ENCODE measurements around the gene CORO7.
A peak's percentile ranks its signal among the peaks of the same experiment; 100 is the strongest.

Gene CORO7

GRCh38 chr16:4460936-4461249 is 44.5 kb upstream of the CORO7 start:
- no peak overlapping the region for H3K4me3 ChIP-seq (replicated peaks; ENCODE audit: insufficient read depth, low read length)

GRCh38 chr16:4455951-4456350 is 39.6 kb upstream of the CORO7 start:
- Histone ChIP-seq H3K27ac (replicated peaks) (no peak overlapping the region), H3K4me3 (replicated peaks; ENCODE audit: insufficient read depth, low read length) (no peak overlapping the region), H3K27me3 (ENCODE audit: insufficient read depth, poor library complexity, severe bottlenecking) (no peaks in the 10 kb centered on the region)
- no peak for DNase-seq (ENCODE audit: low read depth in 1 of 2, low spot score in 1 of 2)
- no peak for TF ChIP-seq POLR2AphosphoS5 (IDR thresholded peaks at IDR 0.05; ENCODE audit: low read depth)
- TF ChIP-seq, protein P1, sequence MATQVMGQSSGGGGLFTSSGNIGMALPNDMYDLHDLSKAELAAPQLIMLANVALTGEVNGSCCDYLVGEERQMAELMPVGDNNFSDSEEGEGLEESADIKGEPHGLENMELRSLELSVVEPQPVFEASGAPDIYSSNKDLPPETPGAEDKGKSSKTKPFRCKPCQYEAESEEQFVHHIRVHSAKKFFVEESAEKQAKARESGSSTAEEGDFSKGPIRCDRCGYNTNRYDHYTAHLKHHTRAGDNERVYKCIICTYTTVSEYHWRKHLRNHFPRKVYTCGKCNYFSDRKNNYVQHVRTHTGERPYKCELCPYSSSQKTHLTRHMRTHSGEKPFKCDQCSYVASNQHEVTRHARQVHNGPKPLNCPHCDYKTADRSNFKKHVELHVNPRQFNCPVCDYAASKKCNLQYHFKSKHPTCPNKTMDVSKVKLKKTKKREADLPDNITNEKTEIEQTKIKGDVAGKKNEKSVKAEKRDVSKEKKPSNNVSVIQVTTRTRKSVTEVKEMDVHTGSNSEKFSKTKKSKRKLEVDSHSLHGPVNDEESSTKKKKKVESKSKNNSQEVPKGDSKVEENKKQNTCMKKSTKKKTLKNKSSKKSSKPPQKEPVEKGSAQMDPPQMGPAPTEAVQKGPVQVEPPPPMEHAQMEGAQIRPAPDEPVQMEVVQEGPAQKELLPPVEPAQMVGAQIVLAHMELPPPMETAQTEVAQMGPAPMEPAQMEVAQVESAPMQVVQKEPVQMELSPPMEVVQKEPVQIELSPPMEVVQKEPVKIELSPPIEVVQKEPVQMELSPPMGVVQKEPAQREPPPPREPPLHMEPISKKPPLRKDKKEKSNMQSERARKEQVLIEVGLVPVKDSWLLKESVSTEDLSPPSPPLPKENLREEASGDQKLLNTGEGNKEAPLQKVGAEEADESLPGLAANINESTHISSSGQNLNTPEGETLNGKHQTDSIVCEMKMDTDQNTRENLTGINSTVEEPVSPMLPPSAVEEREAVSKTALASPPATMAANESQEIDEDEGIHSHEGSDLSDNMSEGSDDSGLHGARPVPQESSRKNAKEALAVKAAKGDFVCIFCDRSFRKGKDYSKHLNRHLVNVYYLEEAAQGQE (IDR thresholded peaks at IDR 0.05; ENCODE audit: insufficient replicate concordance, low read depth): no peak
- no peak for TF ChIP-seq GABPA (IDR thresholded peaks at IDR 0.05; ENCODE audit: low read depth)
- TF ChIP-seq CTCF (IDR thresholded peaks at IDR 0.05; ENCODE audit: insufficient read depth, low read length): no peak
- TF ChIP-seq SPI1 (IDR thresholded peaks at IDR 0.05; ENCODE audit: borderline replicate concordance, low read depth): no peak

More at GRCh38 chr16:4460936-4461249, 44.5 kb upstream of the CORO7 start:
- Histone ChIP-seq H3K27ac (replicated peaks) (no peak overlapping the region), H3K27me3 (ENCODE audit: insufficient read depth, poor library complexity, severe bottlenecking) (no peaks in the 10 kb centered on the region)
- TF ChIP-seq SPI1 (IDR thresholded peaks at IDR 0.05; ENCODE audit: borderline replicate concordance, low read depth): no peak
- TF ChIP-seq CTCF (IDR thresholded peaks at IDR 0.05; ENCODE audit: insufficient read depth, low read length): no peak
- no peak for TF ChIP-seq GABPA (IDR thresholded peaks at IDR 0.05; ENCODE audit: low read depth)
- no peak for TF ChIP-seq POLR2AphosphoS5 (IDR thresholded peaks at IDR 0.05; ENCODE audit: low read depth)
- TF ChIP-seq, protein P1 (IDR thresholded peaks at IDR 0.05; ENCODE audit: insufficient replicate concordance, low read depth): no peak
- DNase-seq (ENCODE audit: low read depth in 1 of 2, low spot score in 1 of 2): no peak

DNA sequence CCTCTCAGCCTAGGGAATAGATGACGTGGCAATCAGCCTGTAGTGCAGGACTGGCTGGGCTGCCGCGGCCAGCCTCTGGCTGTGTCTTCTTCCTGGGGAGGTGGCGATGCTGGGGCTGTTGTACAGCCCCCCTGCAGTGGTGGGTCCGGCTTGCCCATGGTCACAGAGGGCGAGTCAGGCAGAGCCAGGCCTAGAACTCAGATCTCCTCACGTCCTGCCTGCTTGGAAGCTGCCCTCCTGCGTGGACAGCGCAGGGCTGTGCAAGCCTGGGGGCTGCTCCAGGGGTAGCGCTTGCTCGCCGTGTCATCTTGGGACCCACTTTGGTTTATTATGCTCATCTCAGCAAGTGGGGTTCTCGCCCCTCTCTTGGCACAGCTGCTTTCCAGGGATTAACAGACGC is 38.7 kb upstream of the CORO7 start:
- H3K4me3 ChIP-seq (replicated peaks; ENCODE audit: insufficient read depth, low read length): no peak overlapping the region
- H3K27ac ChIP-seq (replicated peaks): no peak overlapping the region
- no peaks in the 10 kb centered on the region for H3K27me3 ChIP-seq (ENCODE audit: insufficient read depth, poor library complexity, severe bottlenecking)
- TF ChIP-seq SPI1 (IDR thresholded peaks at IDR 0.05; ENCODE audit: borderline replicate concordance, low read depth) (no peak), CTCF (IDR thresholded peaks at IDR 0.05; ENCODE audit: insufficient read depth, low read length) (no peak), POLR2AphosphoS5 (IDR thresholded peaks at IDR 0.05; ENCODE audit: low read depth) (no peak)
- no peak for DNase-seq (ENCODE audit: low read depth in 1 of 2, low spot score in 1 of 2)

DNA sequence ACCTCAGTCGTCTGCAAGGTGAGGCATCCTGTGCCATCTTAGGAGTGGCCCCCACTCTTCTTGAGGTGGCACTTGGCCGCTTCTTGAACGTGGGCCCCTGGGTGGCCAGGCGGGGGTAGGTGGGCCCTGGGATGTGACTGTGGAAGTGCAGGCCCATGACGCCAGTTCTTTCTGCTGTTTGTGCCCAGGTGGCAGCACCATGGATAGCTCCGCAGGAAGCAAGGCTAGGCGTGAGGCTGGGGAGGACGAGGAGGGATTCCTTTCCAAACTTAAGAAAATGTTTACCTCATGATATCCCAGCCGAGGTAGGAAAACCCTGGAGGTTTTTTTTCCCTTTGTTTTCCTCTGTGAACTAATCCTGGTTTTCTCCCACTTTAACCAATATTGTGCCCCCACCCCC is 38.2 kb upstream of the CORO7 start:
- DNase-seq (ENCODE audit: low read depth in 1 of 2, low spot score in 1 of 2): no peak
- TF ChIP-seq POLR2AphosphoS5 (IDR thresholded peaks at IDR 0.05; ENCODE audit: low read depth) (no peak), GABPA (IDR thresholded peaks at IDR 0.05; ENCODE audit: low read depth) (no peak), SPI1 (IDR thresholded peaks at IDR 0.05; ENCODE audit: borderline replicate concordance, low read depth) (no peak)
- TF ChIP-seq, protein P1 (IDR thresholded peaks at IDR 0.05; ENCODE audit: insufficient replicate concordance, low read depth): peak; percentile 91

More for the DNA sequence above, 38.2 kb upstream of the CORO7 start:
- Histone ChIP-seq H3K4me3 (replicated peaks; ENCODE audit: insufficient read depth, low read length) (no peak overlapping the region), H3K27ac (replicated peaks) (no peak overlapping the region), H3K27me3 (ENCODE audit: insufficient read depth, poor library complexity, severe bottlenecking) (no peaks in the 10 kb centered on the region)

Measured in HL-60 (cell line).